Stomach (tissue), 4 donors: ENCODE results near the gene POLR2C.

Experiments
- CTCF ChIP-seq, 7 experiments: fragments of 450-650 bp in 4 of 7; fragments of 200-600 bp in 3 of 7; sonication (generic) in 3 of 7; IDR thresholded peaks; one replicate each; pipeline ENCODE4 v1.5.1; 2016 to 2019; ENCODE audit warnings: antibody characterized with exemption in 7 of 7, control low read depth in 2 of 7, mild to moderate bottlenecking in 1 of 7
- EP300 ChIP-seq: sonication (generic); formaldehyde crosslinking; IDR thresholded peaks from one replicate; pipeline ENCODE4 v1.6.1; 2017; ENCODE audit warnings: antibody characterized with exemption
- POLR2A ChIP-seq, 4 donors: fragments of 450-650 bp; IDR thresholded peaks; one replicate each; pipeline ENCODE4 v1.6.1; 2016; ENCODE audit warnings: antibody characterized with exemption in 4 of 4, control low read depth in 2 of 4, mild to moderate bottlenecking in 1 of 4, moderate library complexity in 1 of 4
- POLR2AphosphoS5 ChIP-seq, 3 donors: sonication (generic); formaldehyde crosslinking; IDR thresholded peaks; one replicate each; pipeline ENCODE4 v1.6.1; 2016; ENCODE audit warnings: antibody characterized with exemption in 3 of 3

GRCh38 chr16:57446531-57447185 lies 15.8 kb upstream of the POLR2C start:
- no peak for TF ChIP-seq CTCF (IDR thresholded peaks at IDR 0.05)
- no peak for TF ChIP-seq POLR2AphosphoS5 (IDR thresholded peaks at IDR 0.05)
- TF ChIP-seq POLR2A (IDR thresholded peaks at IDR 0.05) = no peak
- TF ChIP-seq EP300 = no peak
